AG10803 (cell line): ENCODE data around the gene CRIM1.

Source experiments
- DNase-seq: peaks from one replicate; pipeline ENCODE4 v3.0.0; 2010; ENCODE audit warnings: low read depth
- H3K4me3 ChIP-seq: 2 replicates; pipeline ENCODE4 v1.5.1; 2011; ENCODE audit warnings: mild to moderate bottlenecking, low read length, control low read depth
- CTCF ChIP-seq: conservative IDR thresholded peaks from 2 replicates; pipeline ENCODE4 v1.5.1; 2011; ENCODE audit warnings: mild to moderate bottlenecking, low read length, control low read depth, inconsistent platforms

CRIM1 gene

DNA sequence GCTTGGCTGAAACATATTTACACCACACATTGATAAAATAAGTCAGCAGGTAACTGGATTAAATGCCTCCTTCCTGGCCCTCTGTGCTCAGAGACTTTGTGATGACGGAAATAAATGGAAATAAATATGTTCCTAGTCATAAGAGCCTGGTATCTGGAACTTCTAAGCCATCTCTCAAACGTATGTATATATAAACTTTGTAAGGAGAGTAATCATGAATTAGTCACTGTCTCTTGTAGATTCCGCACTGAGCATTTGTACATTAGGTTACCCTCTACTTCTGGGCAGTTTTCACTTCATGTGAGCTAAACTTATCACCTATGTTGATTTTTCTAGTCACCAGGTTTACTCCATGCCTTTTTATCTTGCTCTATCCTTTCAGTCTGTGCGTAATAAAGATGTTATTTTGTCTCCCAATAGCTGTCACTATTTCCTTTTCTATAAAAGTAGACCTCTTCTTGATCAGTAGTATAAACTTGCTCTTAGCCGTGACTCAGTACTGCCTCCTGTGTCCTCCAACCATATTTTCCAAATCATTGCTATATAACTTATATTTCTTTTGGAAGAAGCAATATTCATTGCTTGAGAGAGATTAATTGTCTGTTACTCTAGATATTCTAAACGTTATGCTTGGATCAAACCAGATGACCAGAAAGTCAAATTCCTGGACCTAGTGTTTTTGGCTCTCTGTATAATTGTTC lies 189.2 kb downstream of the CRIM1 start:
- TF ChIP-seq CTCF = peak; percentile 41
- DNase-seq = no peak
- H3K4me3 ChIP-seq = no peak overlapping the region

- no peak for DNase-seq
- TF ChIP-seq CTCF = peak; percentile 18; the same call in 1 of the 2 replicates
- H3K4me3 ChIP-seq = no peak overlapping the region
Observed at GRCh38 chr2:36545871-36546416, 190.4 kb downstream of the CRIM1 start.

- no peak overlapping the region for H3K4me3 ChIP-seq
- no peak for TF ChIP-seq CTCF
- DNase-seq = no peak
Observed at GRCh38 chr2:36547906-36548305, 192.3 kb downstream of the CRIM1 start.

- no peak overlapping the region for H3K4me3 ChIP-seq
- no peak for TF ChIP-seq CTCF
- no peak for DNase-seq
Observed at GRCh38 chr2:36549165-36549574, 193.6 kb downstream of the CRIM1 start.

DNA sequence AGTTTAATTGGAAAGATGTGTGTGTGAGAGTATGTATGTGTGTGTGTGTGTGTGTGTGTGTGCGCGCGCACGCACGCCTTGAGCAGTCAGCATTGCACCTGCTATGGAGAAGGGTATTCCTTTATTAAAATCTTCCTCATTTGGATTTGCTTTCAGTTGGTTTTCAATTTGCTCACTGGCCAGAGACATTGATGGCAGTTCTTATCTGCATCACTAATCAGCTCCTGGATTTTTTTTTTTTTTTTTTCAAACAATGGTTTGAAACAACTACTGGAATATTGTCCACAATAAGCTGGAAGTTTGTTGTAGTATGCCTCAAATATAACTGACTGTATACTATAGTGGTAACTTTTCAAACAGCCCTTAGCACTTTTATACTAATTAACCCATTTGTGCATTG lies 194.4 kb downstream of the CRIM1 start:
- H3K4me3 ChIP-seq = no peak overlapping the region
- no peak for TF ChIP-seq CTCF
- no peak for DNase-seq

DNA sequence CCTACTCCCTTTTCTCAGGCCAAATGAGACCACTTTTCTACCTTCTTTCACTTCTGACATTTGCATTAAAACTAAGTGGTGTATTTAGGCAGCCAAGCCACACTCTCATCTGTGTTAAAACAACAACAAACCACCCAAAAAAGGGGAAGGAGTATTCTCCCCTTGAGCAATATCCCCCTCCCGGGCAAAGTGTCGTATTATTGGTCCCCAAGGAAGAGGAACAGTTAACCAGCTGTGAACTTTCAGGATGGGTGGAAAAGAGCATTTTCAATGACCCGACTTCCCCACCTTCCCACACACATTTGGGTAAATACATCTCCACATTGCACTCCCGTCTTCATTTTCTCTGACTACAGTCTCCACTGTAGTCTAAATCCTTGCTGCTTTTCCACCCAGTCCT lies 198.1 kb downstream of the CRIM1 start:
- no peak for TF ChIP-seq CTCF
- DNase-seq = no peak
- H3K4me3 ChIP-seq = no peak overlapping the region

DNA sequence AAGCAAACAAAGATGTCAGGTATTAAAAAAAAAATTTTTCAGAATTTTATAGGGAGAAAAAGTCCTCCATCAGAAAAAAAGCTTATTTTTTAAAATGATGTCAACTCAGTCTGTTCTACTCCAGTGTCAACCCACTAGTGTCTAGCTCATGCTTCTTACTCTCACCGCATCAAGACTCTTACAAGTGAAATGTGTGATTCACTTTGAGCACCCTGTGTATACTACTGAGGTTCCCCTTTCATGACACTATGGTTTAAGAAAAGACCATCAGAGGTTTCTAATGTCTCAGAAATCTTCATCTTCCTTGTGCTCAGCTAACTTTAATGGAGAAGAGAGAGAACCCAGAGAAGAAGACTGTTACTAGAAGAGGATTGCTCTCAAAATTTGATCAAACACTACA lies 199.0 kb downstream of the CRIM1 start:
- H3K4me3 ChIP-seq = no peak overlapping the region
- TF ChIP-seq CTCF = no peak
- no peak for DNase-seq
